GM12878 (cell line): Measurements from ENCODE around the gene ULK1. TPM values are rescaled to one million over a fixed set of nuclear protein-coding genes. Genes with fewer than 3 reads are reported as not detected.

Source experiments
- ATF2 ChIP-seq: IDR thresholded peaks from 2 replicates; pipeline ENCODE4 v1.6.1; 2012; ENCODE audit warnings: low read length, inconsistent platforms
- BHLHE40 ChIP-seq, 2 experiments: fragments of 450-650 bp in 1 of 2; IDR thresholded peaks; 2 replicates each; pipeline ENCODE4 v1.6.1; 2011 to 2017; ENCODE audit warnings: low read depth in 2 of 2, borderline replicate concordance in 1 of 2, improper control_type of control experiment in 1 of 2, low read length in 1 of 2, mild to moderate bottlenecking in 1 of 2
- CREB1 ChIP-seq: IDR thresholded peaks from 2 replicates; pipeline ENCODE4 v1.6.1; 2012; ENCODE audit warnings: low read depth, mild to moderate bottlenecking, inconsistent platforms
- CREM ChIP-seq: IDR thresholded peaks from 2 replicates; pipeline ENCODE4 v1.6.1; 2014; ENCODE audit warnings: antibody characterized with exemption, low read depth
- DPF2 ChIP-seq: fragments of 450-650 bp; IDR thresholded peaks from 2 replicates; pipeline ENCODE4 v1.6.1; 2017; ENCODE audit warnings: mild to moderate bottlenecking
- E2F8 ChIP-seq: fragments of 450-650 bp; IDR thresholded peaks from 2 replicates; pipeline ENCODE4 v1.6.1; 2018; ENCODE audit warnings: mild to moderate bottlenecking, low read depth, moderate library complexity; ENCODE audit not compliant: partially characterized antibody
- ESRRA ChIP-seq: IDR thresholded peaks from 2 replicates; pipeline ENCODE4 v1.6.1; 2012; ENCODE audit warnings: mild to moderate bottlenecking, low read length, improper control_type of control experiment
- GATAD2B ChIP-seq: fragments of 450-650 bp; conservative IDR thresholded peaks from 2 replicates; pipeline ENCODE4 v1.6.1; 2017; ENCODE audit warnings: low read depth, mild to moderate bottlenecking, moderate library complexity
- MTA3 ChIP-seq: IDR thresholded peaks from 2 replicates; pipeline ENCODE4 v1.6.1; 2012; ENCODE audit warnings: low read length, inconsistent platforms, borderline replicate concordance
- MYB ChIP-seq: fragments of 150-350 bp; IDR thresholded peaks from 2 replicates; pipeline ENCODE4 v1.6.1; 2014; ENCODE audit warnings: mild to moderate bottlenecking, low read depth, low read length, borderline replicate concordance
- RAD21 ChIP-seq: IDR thresholded peaks from 2 replicates; pipeline ENCODE4 v1.6.1; 2011; ENCODE audit warnings: mild to moderate bottlenecking, low read depth, low read length, moderate library complexity; ENCODE audit not compliant: insufficient read depth
- RB1 ChIP-seq: fragments of 450-650 bp; formaldehyde crosslinking; IDR thresholded peaks from 2 replicates; pipeline ENCODE4 v1.6.1; 2017; ENCODE audit warnings: mild to moderate bottlenecking, borderline replicate concordance
- RUNX3 ChIP-seq: IDR thresholded peaks from 2 replicates; pipeline ENCODE4 v1.6.1; 2012; ENCODE audit warnings: low read length, inconsistent platforms
- TARDBP ChIP-seq: IDR thresholded peaks from 2 replicates; pipeline ENCODE4 v1.6.1; 2016; ENCODE audit warnings: borderline replicate concordance
- TCF3 ChIP-seq: IDR thresholded peaks from 2 replicates; pipeline ENCODE4 v1.6.1; 2012; ENCODE audit warnings: low read depth, mild to moderate bottlenecking, low read length, borderline replicate concordance; ENCODE audit not compliant: insufficient read depth
- polyA plus RNA-seq, 11 experiments: library from polyadenylated mRNA; depleted of rRNA in 4 of 11; unstranded in 6 of 11; stranded (reverse) in 5 of 11; fragments of >200 nt; fragmentation: Nextera tagmentation in 4 of 11; fragmentation: Illumina TruSeq in 1 of 11; extraction: Ambion mirVana in 4 of 11; extraction: Trizol in 1 of 11; gene quantifications; 1 replicate in 1 of 11; 2 replicates in 10 of 11; pipeline versions ENCODE4 v1.2.1 to v1.2.3, GENCODE V29; 2011 to 2016; ENCODE audit warnings: inconsistent platforms in 2 of 11, missing spikeins in 2 of 11, low read depth in 1 of 11
- total RNA-seq, 4 experiments: library from RNA; depleted of rRNA in 3 of 4; stranded (reverse); fragments of >200 nt in 3 of 4; fragmentation: Illumina TruSeq in 1 of 4; extraction: Trizol in 1 of 4; gene quantifications; 2 replicates each; pipeline versions ENCODE4 v1.2.1 to v1.2.3, GENCODE V29; 2013 to 2021
- TF ChIP-seq, protein P1 (sequence below): fragments of 450-650 bp; IDR thresholded peaks from 2 replicates; pipeline ENCODE4 v1.6.1; 2017; ENCODE audit warnings: mild to moderate bottlenecking, moderate library complexity
- TF ChIP-seq, protein P2 (sequence below): IDR thresholded peaks from 2 replicates; pipeline ENCODE4 v1.6.1; 2012; ENCODE audit warnings: low read depth, low read length, improper control_type of control experiment
- TF ChIP-seq, protein P3 (sequence below): fragments of 450-650 bp; conservative IDR thresholded peaks from 2 replicates; pipeline ENCODE4 v1.6.1; 2017; ENCODE audit warnings: mild to moderate bottlenecking, moderate library complexity

The ULK1 gene
- total and polyA plus RNA-seq, 10 of the 15 experiments (the other 5 are each of a cell fraction or from before 2014, with no cell fraction given) = 0.13 to 14.1 (median 1.5) TPM

DNA sequence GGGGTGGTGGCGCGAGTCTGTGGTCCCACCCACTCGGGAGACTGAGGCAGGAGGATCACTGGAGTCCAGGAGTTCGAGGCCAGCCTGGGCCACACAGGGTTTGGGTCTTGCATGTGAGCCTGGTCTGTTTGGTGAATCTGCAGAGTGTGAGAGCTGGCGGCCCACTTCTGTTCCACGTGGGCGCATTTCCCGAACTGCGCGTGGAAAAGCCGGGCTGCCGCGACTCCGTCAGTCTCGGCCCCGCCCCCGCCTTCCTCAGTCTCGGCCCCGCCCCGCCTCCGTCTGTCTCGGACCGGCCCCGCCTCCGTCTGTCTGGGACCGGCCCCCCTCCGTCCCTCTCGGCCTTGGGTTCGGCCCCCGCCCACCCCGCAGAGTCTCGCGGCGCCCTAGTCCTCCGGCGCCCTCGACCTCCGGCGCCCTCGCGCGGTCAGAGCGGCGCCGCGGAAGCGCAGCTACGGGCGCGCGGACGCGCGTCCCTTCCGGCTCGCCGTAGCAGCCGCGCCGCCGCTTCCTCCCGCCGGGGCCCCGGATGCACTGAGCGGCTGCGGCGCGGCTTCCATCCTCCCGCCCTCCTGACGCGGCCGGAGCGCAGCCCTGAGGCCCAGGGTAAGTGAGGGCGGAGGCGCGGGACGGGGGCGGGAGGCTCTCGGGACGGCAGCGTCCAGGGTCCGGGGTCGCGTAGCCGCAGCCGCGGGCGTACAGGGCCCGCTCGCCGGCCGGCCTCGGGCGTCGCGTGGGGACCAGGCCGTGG is 55.2 kb downstream of the ULK1 start, which contains the start of gene EP400 (continued):
- peak; percentile 67; the same call in 1 of the 2 replicates for TF ChIP-seq CREM
- no peak for TF ChIP-seq ATF2
- peak; percentile 95 for TF ChIP-seq GATAD2B
- TF ChIP-seq RAD21 = peak; percentile 69
- peak; percentile 80 for TF ChIP-seq CREB1
- TF ChIP-seq MYB = no peak
- 0 out of 2 replicates have a peak, but pooled peaks have one; percentile 14 for TF ChIP-seq TCF3
- 0 out of 2 replicates have a peak, but pooled peaks have one; percentile 33 for TF ChIP-seq TARDBP
- TF ChIP-seq BHLHE40 (IDR thresholded peaks at IDR 0.05; ENCODE audit: borderline replicate concordance in 1 of 2, low read depth in 2 of 2, low read length in 1 of 2) = peak; percentile 8 to 54; a peak in 2 of 4 replicates
- TF ChIP-seq RUNX3 = peak; percentile 37; the same call in 1 of the 2 replicates
- TF ChIP-seq ESRRA = peak; percentile 46; the same call in 1 of the 2 replicates
- TF ChIP-seq DPF2 = peak; percentile 84; the same call in 1 of the 2 replicates
- TF ChIP-seq, protein P1, sequence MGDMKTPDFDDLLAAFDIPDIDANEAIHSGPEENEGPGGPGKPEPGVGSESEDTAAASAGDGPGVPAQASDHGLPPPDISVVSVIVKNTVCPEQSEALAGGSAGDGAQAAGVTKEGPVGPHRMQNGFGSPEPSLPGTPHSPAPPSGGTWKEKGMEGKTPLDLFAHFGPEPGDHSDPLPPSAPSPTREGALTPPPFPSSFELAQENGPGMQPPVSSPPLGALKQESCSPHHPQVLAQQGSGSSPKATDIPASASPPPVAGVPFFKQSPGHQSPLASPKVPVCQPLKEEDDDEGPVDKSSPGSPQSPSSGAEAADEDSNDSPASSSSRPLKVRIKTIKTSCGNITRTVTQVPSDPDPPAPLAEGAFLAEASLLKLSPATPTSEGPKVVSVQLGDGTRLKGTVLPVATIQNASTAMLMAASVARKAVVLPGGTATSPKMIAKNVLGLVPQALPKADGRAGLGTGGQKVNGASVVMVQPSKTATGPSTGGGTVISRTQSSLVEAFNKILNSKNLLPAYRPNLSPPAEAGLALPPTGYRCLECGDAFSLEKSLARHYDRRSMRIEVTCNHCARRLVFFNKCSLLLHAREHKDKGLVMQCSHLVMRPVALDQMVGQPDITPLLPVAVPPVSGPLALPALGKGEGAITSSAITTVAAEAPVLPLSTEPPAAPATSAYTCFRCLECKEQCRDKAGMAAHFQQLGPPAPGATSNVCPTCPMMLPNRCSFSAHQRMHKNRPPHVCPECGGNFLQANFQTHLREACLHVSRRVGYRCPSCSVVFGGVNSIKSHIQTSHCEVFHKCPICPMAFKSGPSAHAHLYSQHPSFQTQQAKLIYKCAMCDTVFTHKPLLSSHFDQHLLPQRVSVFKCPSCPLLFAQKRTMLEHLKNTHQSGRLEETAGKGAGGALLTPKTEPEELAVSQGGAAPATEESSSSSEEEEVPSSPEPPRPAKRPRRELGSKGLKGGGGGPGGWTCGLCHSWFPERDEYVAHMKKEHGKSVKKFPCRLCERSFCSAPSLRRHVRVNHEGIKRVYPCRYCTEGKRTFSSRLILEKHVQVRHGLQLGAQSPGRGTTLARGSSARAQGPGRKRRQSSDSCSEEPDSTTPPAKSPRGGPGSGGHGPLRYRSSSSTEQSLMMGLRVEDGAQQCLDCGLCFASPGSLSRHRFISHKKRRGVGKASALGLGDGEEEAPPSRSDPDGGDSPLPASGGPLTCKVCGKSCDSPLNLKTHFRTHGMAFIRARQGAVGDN = peak; percentile 69
- no peak for TF ChIP-seq E2F8
- TF ChIP-seq, protein P2, sequence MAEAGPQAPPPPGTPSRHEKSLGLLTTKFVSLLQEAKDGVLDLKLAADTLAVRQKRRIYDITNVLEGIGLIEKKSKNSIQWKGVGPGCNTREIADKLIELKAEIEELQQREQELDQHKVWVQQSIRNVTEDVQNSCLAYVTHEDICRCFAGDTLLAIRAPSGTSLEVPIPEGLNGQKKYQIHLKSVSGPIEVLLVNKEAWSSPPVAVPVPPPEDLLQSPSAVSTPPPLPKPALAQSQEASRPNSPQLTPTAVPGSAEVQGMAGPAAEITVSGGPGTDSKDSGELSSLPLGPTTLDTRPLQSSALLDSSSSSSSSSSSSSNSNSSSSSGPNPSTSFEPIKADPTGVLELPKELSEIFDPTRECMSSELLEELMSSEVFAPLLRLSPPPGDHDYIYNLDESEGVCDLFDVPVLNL = peak; percentile 47; the same call in 1 of the 2 replicates
- TF ChIP-seq, protein P3, sequence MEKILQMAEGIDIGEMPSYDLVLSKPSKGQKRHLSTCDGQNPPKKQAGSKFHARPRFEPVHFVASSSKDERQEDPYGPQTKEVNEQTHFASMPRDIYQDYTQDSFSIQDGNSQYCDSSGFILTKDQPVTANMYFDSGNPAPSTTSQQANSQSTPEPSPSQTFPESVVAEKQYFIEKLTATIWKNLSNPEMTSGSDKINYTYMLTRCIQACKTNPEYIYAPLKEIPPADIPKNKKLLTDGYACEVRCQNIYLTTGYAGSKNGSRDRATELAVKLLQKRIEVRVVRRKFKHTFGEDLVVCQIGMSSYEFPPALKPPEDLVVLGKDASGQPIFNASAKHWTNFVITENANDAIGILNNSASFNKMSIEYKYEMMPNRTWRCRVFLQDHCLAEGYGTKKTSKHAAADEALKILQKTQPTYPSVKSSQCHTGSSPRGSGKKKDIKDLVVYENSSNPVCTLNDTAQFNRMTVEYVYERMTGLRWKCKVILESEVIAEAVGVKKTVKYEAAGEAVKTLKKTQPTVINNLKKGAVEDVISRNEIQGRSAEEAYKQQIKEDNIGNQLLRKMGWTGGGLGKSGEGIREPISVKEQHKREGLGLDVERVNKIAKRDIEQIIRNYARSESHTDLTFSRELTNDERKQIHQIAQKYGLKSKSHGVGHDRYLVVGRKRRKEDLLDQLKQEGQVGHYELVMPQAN = peak; percentile 92
- TF ChIP-seq RB1 = peak; percentile 84
- no peak for TF ChIP-seq MTA3
